ENCODE results near the gene COA3.
A peak's percentile ranks its signal among the peaks of the same experiment; 100 is the strongest.

The COA3 gene

DNA sequence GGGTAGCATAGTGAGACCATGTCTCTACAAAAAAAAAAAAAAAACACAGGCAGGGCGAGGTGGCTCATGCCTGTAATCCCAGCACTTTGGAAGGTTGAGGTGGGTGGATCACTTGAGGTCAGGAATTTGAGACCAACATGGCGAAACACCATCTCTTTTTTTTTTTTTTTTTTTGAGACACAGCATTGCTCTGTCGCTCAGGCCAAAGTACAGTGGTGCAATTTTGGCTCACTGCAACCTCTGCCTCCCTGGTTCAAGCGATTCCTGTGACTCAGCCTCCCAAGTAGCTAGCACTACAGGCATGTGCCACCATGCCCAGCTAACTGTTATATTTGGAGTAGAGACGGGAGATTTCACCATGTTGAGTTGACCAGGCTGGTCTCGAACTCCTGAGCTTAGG is 32.4 kb downstream of the COA3 start:
- H3K23ac ChIP-seq (ENCODE audit: low read depth, low read length, poor library complexity), result no peak overlapping the region
- no peak overlapping the region for H2BK120ac ChIP-seq (ENCODE audit: low read depth, low read length)
- H3K36me3 ChIP-seq (replicated peaks in 1 of 2; ENCODE audit: control insufficient read depth in 2 of 2, insufficient read depth in 2 of 2, low read length in 2 of 2), result no peaks in the 10 kb centered on the region
- H3K18ac ChIP-seq (ENCODE audit: low read length), result no peak overlapping the region
- DNase-seq (ENCODE audit: low spot score), result no peak
- no peak overlapping the region for H3K14ac ChIP-seq (ENCODE audit: low read length)
- peaks cover 3 to 15% (median 8%) of the 10 kb centered on the region in 3 experiments for H3K27me3 ChIP-seq (ENCODE audit: control insufficient read depth in 3 of 3, insufficient read depth in 3 of 3, low read depth in 1 of 3, low read length in 3 of 3)
- H2AK5ac ChIP-seq (ENCODE audit: low read depth, low read length), result no peak overlapping the region
- H3K4ac ChIP-seq (ENCODE audit: low read length), result no peak overlapping the region
- H3K27ac ChIP-seq (replicated peaks; ENCODE audit: low read length), result no peak overlapping the region
- H2AFZ ChIP-seq (ENCODE audit: low read length), result no peak overlapping the region
- no peak overlapping the region for H2BK12ac ChIP-seq (ENCODE audit: low read length)
- H4K8ac ChIP-seq (ENCODE audit: low read depth, low read length), result no peak overlapping the region
- peaks cover 5% of the 10 kb centered on the region for H3K79me1 ChIP-seq (ENCODE audit: low read depth, low read length)
- no peak overlapping the region for H2BK5ac ChIP-seq (ENCODE audit: low read length)
- peaks cover 6 to 20% of the 10 kb centered on the region in 2 donors for H3K4me1 ChIP-seq (ENCODE audit: control insufficient read depth in 2 of 2, insufficient read depth in 1 of 2, low read depth in 1 of 2, low read length in 2 of 2)
- no peak overlapping the region for H3K4me2 ChIP-seq (ENCODE audit: insufficient read depth, low read length, poor library complexity, severe bottlenecking)
- WGBS, 2 donors (ENCODE audit: extremely low coverage in 2 of 2, insufficient read length in 2 of 2, insufficient replicate concordance in 1 of 2), result no CpG with 5 or more reads among the region's 6 CpGs
- H3K9ac ChIP-seq (ENCODE audit: low read depth, low read length, poor library complexity), result no peak overlapping the region
- H2BK15ac ChIP-seq (ENCODE audit: low read length), result no peak overlapping the region
- no peaks in the 10 kb centered on the region for H3K9me3 ChIP-seq (replicated peaks in 1 of 2; ENCODE audit: control insufficient read depth in 2 of 2, insufficient read depth in 1 of 2, low read depth in 1 of 2, low read length in 2 of 2)
- no peak overlapping the region for H3K4me3 ChIP-seq (ENCODE audit: low read length in 2 of 2)
- H4K91ac ChIP-seq (ENCODE audit: low read depth, low read length, poor library complexity), result no peak overlapping the region

DNA sequence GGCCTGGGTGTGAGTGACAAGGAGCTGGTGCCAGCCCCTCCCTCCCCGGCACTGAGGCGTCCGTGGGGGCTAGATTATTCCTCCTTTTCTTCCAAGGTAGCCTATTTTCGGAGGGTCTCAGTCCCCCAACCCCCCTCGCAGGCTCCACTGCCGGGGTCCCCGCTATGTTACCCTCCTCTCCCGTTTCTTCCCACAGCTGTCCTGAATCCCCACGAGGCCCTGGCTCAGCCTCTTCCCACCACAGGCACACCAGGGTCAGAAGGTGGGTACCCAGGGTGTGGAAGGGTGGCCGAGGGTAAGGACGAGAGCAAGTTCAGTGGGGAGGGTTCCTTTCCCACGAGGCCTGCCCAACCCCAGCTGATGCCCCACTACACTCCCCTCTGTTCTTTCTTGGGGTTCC is 36.9 kb downstream of the COA3 start:
- WGBS, 2 donors (ENCODE audit: extremely low coverage in 2 of 2, insufficient read length in 2 of 2, insufficient replicate concordance in 1 of 2), result no CpG with 5 or more reads among the region's 12 CpGs
- Histone ChIP-seq H2BK15ac (ENCODE audit: low read length) (peak overlapping the region; percentile 72), H3K14ac (ENCODE audit: low read length) (no peak overlapping the region), H3K36me3 (replicated peaks in 1 of 2; ENCODE audit: control insufficient read depth in 2 of 2, insufficient read depth in 2 of 2, low read length in 2 of 2) (no peaks in the 10 kb centered on the region), H3K23ac (ENCODE audit: low read depth, low read length, poor library complexity) (peak overlapping the region; percentile 44), H3K27me3 (ENCODE audit: control insufficient read depth in 3 of 3, insufficient read depth in 3 of 3, low read depth in 1 of 3, low read length in 3 of 3) (peaks cover 9 to 30% (median 26%) of the 10 kb centered on the region in 3 experiments), H2BK12ac (ENCODE audit: low read length) (peak overlapping the region; percentile 93), H2AFZ (ENCODE audit: low read length) (peak overlapping the region; percentile 94), H3K27ac (replicated peaks; ENCODE audit: low read length) (no peak overlapping the region), H3K4me2 (ENCODE audit: insufficient read depth, low read length, poor library complexity, severe bottlenecking) (peak overlapping the region; percentile 92), H2BK5ac (ENCODE audit: low read length) (peak overlapping the region; percentile 35), H3K9ac (ENCODE audit: low read depth, low read length, poor library complexity) (no peak overlapping the region), H2AK5ac (ENCODE audit: low read depth, low read length) (peak overlapping the region; percentile 61), H2BK120ac (ENCODE audit: low read depth, low read length) (no peak overlapping the region), H3K79me1 (ENCODE audit: low read depth, low read length) (peaks cover 5% of the 10 kb centered on the region), H3K18ac (ENCODE audit: low read length) (peak overlapping the region; percentile 92), H4K91ac (ENCODE audit: low read depth, low read length, poor library complexity) (no peak overlapping the region), H3K9me3 (replicated peaks in 1 of 2; ENCODE audit: control insufficient read depth in 2 of 2, insufficient read depth in 1 of 2, low read depth in 1 of 2, low read length in 2 of 2) (no peaks in the 10 kb centered on the region), H3K4me3 (ENCODE audit: low read length in 2 of 2) (peak overlapping the region in 1 of 2 donors; percentile 38), H4K8ac (ENCODE audit: low read depth, low read length) (no peak overlapping the region), H3K4ac (ENCODE audit: low read length) (no peak overlapping the region), H3K4me1 (ENCODE audit: control insufficient read depth in 2 of 2, insufficient read depth in 1 of 2, low read depth in 1 of 2, low read length in 2 of 2) (peaks cover 6 to 20% of the 10 kb centered on the region in 2 donors)
- DNase-seq (ENCODE audit: low spot score), result no peak

DNA sequence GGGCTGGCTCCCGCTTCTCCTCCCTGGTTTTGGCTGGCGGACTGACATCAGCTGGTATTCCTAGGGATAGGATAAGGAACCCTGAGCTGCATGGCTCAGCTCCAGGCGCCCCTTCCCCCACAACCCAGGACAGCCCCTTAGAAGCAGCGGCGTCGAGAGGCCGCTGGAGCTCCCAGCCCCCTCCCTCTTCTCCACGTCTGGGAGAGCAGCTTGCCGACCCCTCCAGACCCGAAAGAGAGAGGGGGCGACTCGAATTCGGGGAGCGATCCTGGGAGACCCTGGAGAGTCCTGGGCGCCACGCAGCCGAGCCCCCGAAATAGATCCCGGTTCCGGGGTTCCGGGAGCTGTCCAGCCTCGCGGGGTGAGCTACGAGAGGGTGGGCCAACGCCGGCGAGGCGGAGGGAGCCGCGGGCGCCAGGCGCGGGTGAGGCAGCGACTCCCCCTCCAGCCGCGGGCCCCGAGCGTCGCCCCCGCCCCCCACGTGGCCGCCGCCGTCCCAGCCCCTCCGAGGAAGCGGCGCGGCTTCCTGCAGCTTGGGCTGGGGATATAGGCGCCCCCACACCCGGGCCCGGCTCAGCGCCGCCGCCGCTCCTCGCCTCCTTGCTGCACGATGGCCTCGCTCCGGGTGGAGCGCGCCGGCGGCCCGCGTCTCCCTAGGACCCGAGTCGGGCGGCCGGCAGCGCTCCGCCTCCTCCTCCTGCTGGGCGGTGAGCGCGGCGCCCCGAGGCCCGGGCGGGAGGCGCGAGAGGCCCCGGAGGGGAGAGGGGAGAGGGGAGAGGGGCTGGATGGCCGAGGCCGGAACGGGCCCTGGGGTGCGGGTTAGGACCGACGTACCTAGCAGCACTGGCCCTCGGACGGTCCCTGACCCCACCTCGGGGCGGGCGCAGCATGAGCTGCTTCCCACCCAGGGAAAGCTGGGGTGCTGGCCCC is 37.6 kb downstream of the COA3 start, which contains the start of gene RAMP2:
Gene RAMP2 (plus strand): TSS at position 576 of the 930 bp plus-strand sequence. CDS start 35 bp downstream, at position 611.
- no peak within 1 kb of the TSS for H4K8ac ChIP-seq (ENCODE audit: low read depth, low read length)
- peak within 1 kb of the TSS; percentile 61 for H2AK5ac ChIP-seq (ENCODE audit: low read depth, low read length)
- no peaks in the 10 kb centered on the region for H3K9me3 ChIP-seq (replicated peaks in 1 of 2; ENCODE audit: control insufficient read depth in 2 of 2, insufficient read depth in 1 of 2, low read depth in 1 of 2, low read length in 2 of 2)
- H3K23ac ChIP-seq (ENCODE audit: low read depth, low read length, poor library complexity), result peak within 1 kb of the TSS; percentile 44
- H3K9ac ChIP-seq (ENCODE audit: low read depth, low read length, poor library complexity), result peak within 1 kb of the TSS; percentile 75
- H4K91ac ChIP-seq (ENCODE audit: low read depth, low read length, poor library complexity), result peak within 1 kb of the TSS; percentile 94
- H3K4me1 ChIP-seq (ENCODE audit: control insufficient read depth in 2 of 2, insufficient read depth in 1 of 2, low read depth in 1 of 2, low read length in 2 of 2), result peaks cover 6 to 20% of the 10 kb centered on the region in 2 donors
- peaks cover 3% of the 10 kb centered on the region for H3K79me1 ChIP-seq (ENCODE audit: low read depth, low read length)
- H2BK120ac ChIP-seq (ENCODE audit: low read depth, low read length), result no peak within 1 kb of the TSS
- DNase-seq (ENCODE audit: low spot score), result no peak
- WGBS, 2 donors (ENCODE audit: extremely low coverage in 2 of 2, insufficient read length in 2 of 2, insufficient replicate concordance in 1 of 2), result no CpG with 5 or more reads among the region's 92 CpGs
- H3K4me3 ChIP-seq (ENCODE audit: low read length in 2 of 2), result peak within 1 kb of the TSS; percentile 38 to 73
- H2BK12ac ChIP-seq (ENCODE audit: low read length), result peak within 1 kb of the TSS; percentile 93
- H2AFZ ChIP-seq (ENCODE audit: low read length), result peak within 1 kb of the TSS; percentile 94
- peak within 1 kb of the TSS; percentile 92 for H3K18ac ChIP-seq (ENCODE audit: low read length)
- no peak within 1 kb of the TSS for H3K27ac ChIP-seq (replicated peaks; ENCODE audit: low read length)
- H2BK5ac ChIP-seq (ENCODE audit: low read length), result peak within 1 kb of the TSS; percentile 35
- peak within 1 kb of the TSS; percentile 43 for H3K14ac ChIP-seq (ENCODE audit: low read length)
- no peaks in the 10 kb centered on the region for H3K36me3 ChIP-seq (replicated peaks in 1 of 2; ENCODE audit: control insufficient read depth in 2 of 2, insufficient read depth in 2 of 2, low read length in 2 of 2)
- H2BK15ac ChIP-seq (ENCODE audit: low read length), result peak within 1 kb of the TSS; percentile 72
- H3K27me3 ChIP-seq (ENCODE audit: control insufficient read depth in 3 of 3, insufficient read depth in 3 of 3, low read depth in 1 of 3, low read length in 3 of 3), result peaks cover 9 to 30% (median 26%) of the 10 kb centered on the region in 3 experiments
- H3K4ac ChIP-seq (ENCODE audit: low read length), result no peak within 1 kb of the TSS
- H3K4me2 ChIP-seq (ENCODE audit: insufficient read depth, low read length, poor library complexity, severe bottlenecking), result peak within 1 kb of the TSS; percentile 92
